Osteoblast (primary cell): Measurements from ENCODE around the gene MFAP3. TPM values are rescaled to one million over a fixed set of nuclear protein-coding genes. Genes with fewer than 3 reads are reported as not detected.

Experiments
- DNase-seq: peaks from one replicate; pipeline ENCODE4 v3.0.0; 2011; ENCODE audit warnings: low spot score, mixed read lengths; ENCODE audit not compliant: insufficient read length; ENCODE audit errors: missing footprints
- H2AFZ ChIP-seq: 2 replicates; pipeline ENCODE4 v1.6.0; 2011; ENCODE audit warnings: mild to moderate bottlenecking, low read length
- H3K27ac ChIP-seq: 2 replicates; pipeline ENCODE4 v1.5.1; 2011; ENCODE audit warnings: mild to moderate bottlenecking, low read depth, low read length, moderate library complexity
- H3K27me3 ChIP-seq: 2 replicates; pipeline ENCODE4 v1.6.0; 2012; ENCODE audit warnings: mild to moderate bottlenecking, control low read depth, inconsistent platforms, low read length, moderate library complexity; ENCODE audit not compliant: insufficient read depth
- H3K36me3 ChIP-seq: 2 replicates; pipeline ENCODE4 v1.5.1; 2011; ENCODE audit warnings: mild to moderate bottlenecking, low read length, control low read depth, moderate library complexity; ENCODE audit not compliant: insufficient read depth
- H3K4me1 ChIP-seq: 2 replicates; pipeline ENCODE4 v1.5.1; 2011; ENCODE audit warnings: mild to moderate bottlenecking, low read length, control low read depth, moderate library complexity; ENCODE audit not compliant: insufficient read depth
- H3K4me2 ChIP-seq: 2 replicates; pipeline ENCODE4 v1.6.0; 2011; ENCODE audit warnings: mild to moderate bottlenecking, low read length; ENCODE audit not compliant: insufficient read depth
- H3K4me3 ChIP-seq: fragments of 200-600 bp; sonication (generic); 3 replicates; pipeline ENCODE4 v1.5.1; 2012; ENCODE audit warnings: mild to moderate bottlenecking, low read length, inconsistent platforms; ENCODE audit not compliant: insufficient read depth
- H3K79me2 ChIP-seq: 2 replicates; pipeline ENCODE4 v1.6.0; 2012; ENCODE audit warnings: mild to moderate bottlenecking, low read length, control low read depth, inconsistent platforms; ENCODE audit not compliant: insufficient read depth
- H3K9me3 ChIP-seq: 2 replicates; pipeline ENCODE4 v1.5.1; 2011; ENCODE audit warnings: low read depth, low read length, control low read depth
- H4K20me1 ChIP-seq: 2 replicates; pipeline ENCODE4 v1.6.0; 2012; ENCODE audit warnings: mild to moderate bottlenecking, low read length, control low read depth; ENCODE audit not compliant: insufficient read depth
- total RNA-seq: library from RNA; depleted of rRNA; stranded (reverse); fragments of >200 nt; gene quantifications from 2 replicates; pipeline ENCODE4 v1.2.3, GENCODE V29; 2012
- TF ChIP-seq, protein P1 (sequence below): IDR thresholded peaks from 2 replicates; pipeline ENCODE4 v1.5.1; 2011; ENCODE audit warnings: mild to moderate bottlenecking, low read depth, low read length, moderate library complexity; ENCODE audit errors: extremely low read depth

Gene MFAP3
- total RNA-seq, 1 donor = 90.1 TPM

DNA sequence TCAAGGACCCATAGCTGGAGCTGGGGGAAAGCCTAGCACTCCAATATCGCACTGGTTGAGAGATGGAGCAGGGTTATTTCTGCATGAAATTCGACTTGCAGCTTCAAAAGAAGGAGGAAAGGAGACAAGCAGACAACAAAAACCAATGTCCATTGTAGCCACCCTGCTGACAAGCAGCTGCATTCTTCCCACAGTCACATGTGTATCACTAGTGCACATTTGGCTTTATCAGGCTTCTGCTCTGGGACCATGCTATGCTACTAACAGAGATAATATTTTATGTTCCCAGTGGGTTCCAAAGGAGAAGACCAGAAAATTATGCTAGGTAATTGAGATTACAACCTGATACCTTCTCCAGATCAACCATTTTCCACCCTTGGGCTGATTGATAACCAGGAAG, 59.7 kb downstream of the MFAP3 start:
- H3K9me3 ChIP-seq = no peaks in the 10 kb centered on the region
- no peaks in the 10 kb centered on the region for H3K79me2 ChIP-seq
- no peak for DNase-seq
- no peaks in the 10 kb centered on the region for H3K4me1 ChIP-seq
- no peak overlapping the region for H2AFZ ChIP-seq
- no peak overlapping the region for H3K27ac ChIP-seq
- H4K20me1 ChIP-seq = no peaks in the 10 kb centered on the region
- no peaks in the 10 kb centered on the region for H3K36me3 ChIP-seq
- H3K4me2 ChIP-seq = no peak overlapping the region
- TF ChIP-seq, protein P1, sequence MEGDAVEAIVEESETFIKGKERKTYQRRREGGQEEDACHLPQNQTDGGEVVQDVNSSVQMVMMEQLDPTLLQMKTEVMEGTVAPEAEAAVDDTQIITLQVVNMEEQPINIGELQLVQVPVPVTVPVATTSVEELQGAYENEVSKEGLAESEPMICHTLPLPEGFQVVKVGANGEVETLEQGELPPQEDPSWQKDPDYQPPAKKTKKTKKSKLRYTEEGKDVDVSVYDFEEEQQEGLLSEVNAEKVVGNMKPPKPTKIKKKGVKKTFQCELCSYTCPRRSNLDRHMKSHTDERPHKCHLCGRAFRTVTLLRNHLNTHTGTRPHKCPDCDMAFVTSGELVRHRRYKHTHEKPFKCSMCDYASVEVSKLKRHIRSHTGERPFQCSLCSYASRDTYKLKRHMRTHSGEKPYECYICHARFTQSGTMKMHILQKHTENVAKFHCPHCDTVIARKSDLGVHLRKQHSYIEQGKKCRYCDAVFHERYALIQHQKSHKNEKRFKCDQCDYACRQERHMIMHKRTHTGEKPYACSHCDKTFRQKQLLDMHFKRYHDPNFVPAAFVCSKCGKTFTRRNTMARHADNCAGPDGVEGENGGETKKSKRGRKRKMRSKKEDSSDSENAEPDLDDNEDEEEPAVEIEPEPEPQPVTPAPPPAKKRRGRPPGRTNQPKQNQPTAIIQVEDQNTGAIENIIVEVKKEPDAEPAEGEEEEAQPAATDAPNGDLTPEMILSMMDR = no peak
- H3K27me3 ChIP-seq = no peaks in the 10 kb centered on the region
- no peak overlapping the region for H3K4me3 ChIP-seq

GRCh38 chr5:154101184-154101583, 62.4 kb downstream of the MFAP3 start:
- TF ChIP-seq, protein P1 = no peak
- Histone ChIP-seq H3K27me3 (no peaks in the 10 kb centered on the region), H2AFZ (no peak overlapping the region), H3K4me3 (no peak overlapping the region), H3K27ac (no peak overlapping the region), H4K20me1 (no peaks in the 10 kb centered on the region), H3K79me2 (no peaks in the 10 kb centered on the region), H3K36me3 (no peaks in the 10 kb centered on the region), H3K9me3 (no peaks in the 10 kb centered on the region), H3K4me2 (no peak overlapping the region), H3K4me1 (no peaks in the 10 kb centered on the region)
- no peak for DNase-seq

DNA sequence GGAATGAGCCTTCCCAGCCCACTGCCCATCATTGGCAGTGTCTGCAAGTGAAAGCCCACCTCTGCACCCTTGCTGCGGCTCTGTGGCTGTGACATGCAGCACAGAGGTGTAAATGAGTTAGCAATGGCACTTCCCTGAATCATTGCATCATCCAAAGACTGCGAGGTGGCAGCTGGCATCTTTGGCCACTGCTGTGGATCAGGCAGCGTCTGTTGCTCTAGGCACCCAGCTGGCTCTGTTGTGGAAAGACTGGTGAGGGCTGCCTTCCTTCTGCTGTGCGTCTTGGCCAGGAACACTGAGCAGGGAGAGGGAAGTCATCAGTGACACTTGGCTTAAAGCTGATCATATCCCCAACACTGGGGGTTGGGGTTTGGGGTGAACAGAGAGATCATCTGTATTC, 64.5 kb downstream of the MFAP3 start:
- Histone ChIP-seq H2AFZ (no peak overlapping the region), H3K79me2 (no peaks in the 10 kb centered on the region), H3K27me3 (no peaks in the 10 kb centered on the region), H3K4me2 (no peak overlapping the region), H4K20me1 (no peaks in the 10 kb centered on the region), H3K9me3 (no peaks in the 10 kb centered on the region), H3K4me1 (no peaks in the 10 kb centered on the region), H3K27ac (no peak overlapping the region), H3K36me3 (no peaks in the 10 kb centered on the region), H3K4me3 (no peak overlapping the region)
- TF ChIP-seq, protein P1 = no peak
- DNase-seq = no peak

Other genes starting within 250 kb of the MFAP3 start
- 31.8 and 40.9 TPM in 2 replicates for gene FAM114A2, start 57 bp upstream of the MFAP3 start, total RNA-seq
- 62.2 and 84.0 TPM in 2 replicates for gene GALNT10, start 151.8 kb downstream of the MFAP3 start, total RNA-seq